ENCODE data around the gene GRB10. TPM values are rescaled to one million over a fixed set of nuclear protein-coding genes. Genes with fewer than 3 reads are reported as not detected.
"Not testable (repeated sequence)": the region's sequence is repeated elsewhere in the genome, so short reads cannot be mapped to it uniquely, and the experiment has no call there.

The GRB10 gene
- total RNA-seq, 2 experiments from 2014 or later, result 5.9 to 8.4 TPM

GRCh38 chr7:50775231-50775630, 7.5 kb downstream of the GRB10 start:
- Mint-ChIP-seq H3K27ac (no peak overlapping the region), H3K36me3 (ENCODE audit: low read depth) (no peaks in the 10 kb centered on the region), H3K4me1 (ENCODE audit: low read depth) (no peaks in the 10 kb centered on the region), H3K4me3 (no peak overlapping the region), H3K9me3 (no peaks in the 10 kb centered on the region), H3K27me3 (peaks cover 10% of the 10 kb centered on the region)
- no peaks in the 10 kb centered on the region for H3K27me3 ChIP-seq (ENCODE audit: control insufficient read depth in 1 of 2, insufficient read depth in 2 of 2, low read length in 2 of 2)
- no peak overlapping the region for H3K4me3 ChIP-seq (ENCODE audit: low read length)
- intact Hi-C loops (cut with DNase I, micrococcal nuclease), result no loop called here
- no peaks in the 10 kb centered on the region for H3K4me1 ChIP-seq (ENCODE audit: insufficient read depth, low read length)
- no peak for TF ChIP-seq CTCF (IDR thresholded peaks at IDR 0.05)
- ATAC-seq (ENCODE audit: poor library complexity) (no peak), DNase-seq (no peak)
- no peaks in the 10 kb centered on the region for H3K9me3 ChIP-seq (ENCODE audit: control insufficient read depth in 1 of 2, insufficient read depth in 1 of 2, low read length in 2 of 2)
- H3K36me3 ChIP-seq (ENCODE audit: insufficient read depth, low read length), result no peaks in the 10 kb centered on the region
- ChIA-PET CTCF (no interaction called here), POLR2A (no interaction called here)
- no peak overlapping the region for H3K27ac ChIP-seq (ENCODE audit: low read depth in 1 of 2, low read length in 2 of 2)

- ChIA-PET CTCF (no interaction called here), POLR2A (no interaction called here)
- Mint-ChIP-seq H3K4me1 (ENCODE audit: low read depth) (no peaks in the 10 kb centered on the region), H3K27ac (no peak overlapping the region), H3K36me3 (ENCODE audit: low read depth) (no peaks in the 10 kb centered on the region), H3K4me3 (no peak overlapping the region), H3K9me3 (no peaks in the 10 kb centered on the region), H3K27me3 (peaks cover 6% of the 10 kb centered on the region)
- Histone ChIP-seq H3K27ac (ENCODE audit: low read depth in 1 of 2, low read length in 2 of 2) (no peak overlapping the region), H3K4me1 (ENCODE audit: insufficient read depth, low read length) (no peaks in the 10 kb centered on the region), H3K9me3 (ENCODE audit: control insufficient read depth in 1 of 2, insufficient read depth in 1 of 2, low read length in 2 of 2) (no peaks in the 10 kb centered on the region), H3K4me3 (ENCODE audit: low read length) (no peak overlapping the region), H3K27me3 (ENCODE audit: control insufficient read depth in 1 of 2, insufficient read depth in 2 of 2, low read length in 2 of 2) (no peaks in the 10 kb centered on the region), H3K36me3 (ENCODE audit: insufficient read depth, low read length) (no peaks in the 10 kb centered on the region)
- TF ChIP-seq CTCF (IDR thresholded peaks at IDR 0.05), result no peak
- no peak for ATAC-seq (ENCODE audit: poor library complexity)
- intact Hi-C loops (cut with DNase I, micrococcal nuclease), result no loop called here
- no peak for DNase-seq
These were observed 8.4 kb downstream of the GRB10 start for GRCh38 chr7:50774319-50774718.

DNA sequence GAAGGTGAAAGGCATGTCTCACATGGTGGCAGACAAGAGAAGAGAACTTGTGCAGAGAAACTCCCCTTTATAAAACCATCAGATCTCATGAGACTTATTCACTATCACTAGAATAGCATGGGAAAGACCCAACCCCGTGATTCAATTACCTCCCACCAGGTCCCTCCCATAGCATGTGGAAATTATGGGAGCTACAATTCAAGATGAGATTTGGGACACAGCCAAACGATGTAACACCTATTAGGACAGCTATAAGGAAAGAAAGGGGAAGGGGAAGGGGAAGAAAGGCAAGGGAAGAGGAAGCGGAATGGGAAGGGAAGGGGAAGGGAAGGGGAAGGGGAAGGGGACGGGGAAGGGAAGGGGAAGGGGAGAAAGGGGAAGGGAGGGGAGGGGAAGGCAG, 9.6 kb downstream of the GRB10 start:
- H3K27ac Mint-ChIP-seq; H3K36me3 Mint-ChIP-seq (ENCODE audit: low read depth); H3K9me3 ChIP-seq (ENCODE audit: control insufficient read depth in 1 of 2, insufficient read depth in 1 of 2, low read length in 2 of 2); H3K27me3 Mint-ChIP-seq; H3K4me3 Mint-ChIP-seq; H3K36me3 ChIP-seq (ENCODE audit: insufficient read depth, low read length); H3K4me3 ChIP-seq (ENCODE audit: low read length); DNase-seq; POLR2A ChIA-PET; ATAC-seq (ENCODE audit: poor library complexity); H3K27ac ChIP-seq (ENCODE audit: low read depth in 1 of 2, low read length in 2 of 2); intact Hi-C loops (cut with DNase I, micrococcal nuclease); H3K4me1 ChIP-seq (ENCODE audit: insufficient read depth, low read length); H3K27me3 ChIP-seq (ENCODE audit: control insufficient read depth in 1 of 2, insufficient read depth in 2 of 2, low read length in 2 of 2); H3K9me3 Mint-ChIP-seq; CTCF ChIA-PET; H3K4me1 Mint-ChIP-seq (ENCODE audit: low read depth): not testable (repeated sequence)

GRCh38 chr7:50771120-50772002, 11.3 kb downstream of the GRB10 start:
- intact Hi-C loops (cut with DNase I, micrococcal nuclease), result no loop called here
- H3K27ac Mint-ChIP-seq, result no peak overlapping the region
- no peak for TF ChIP-seq CTCF (IDR thresholded peaks at IDR 0.05)
- DNase-seq (no peak), ATAC-seq (ENCODE audit: poor library complexity) (no peak)
- Histone ChIP-seq H3K27ac (ENCODE audit: low read depth in 1 of 2, low read length in 2 of 2) (no peak overlapping the region), H3K9me3 (ENCODE audit: control insufficient read depth in 1 of 2, insufficient read depth in 1 of 2, low read length in 2 of 2) (peaks cover 0 to 9% of the 10 kb centered on the region in 2 experiments), H3K4me3 (ENCODE audit: low read length) (no peak overlapping the region), H3K36me3 (ENCODE audit: insufficient read depth, low read length) (no peaks in the 10 kb centered on the region), H3K27me3 (ENCODE audit: control insufficient read depth in 1 of 2, insufficient read depth in 2 of 2, low read length in 2 of 2) (no peaks in the 10 kb centered on the region), H3K4me1 (ENCODE audit: insufficient read depth, low read length) (no peaks in the 10 kb centered on the region)
- CTCF ChIA-PET, result no interaction called here
- no peaks in the 10 kb centered on the region for H3K4me1 Mint-ChIP-seq (ENCODE audit: low read depth)
- no peak overlapping the region for H3K4me3 Mint-ChIP-seq
- H3K36me3 Mint-ChIP-seq (ENCODE audit: low read depth), result no peaks in the 10 kb centered on the region
- peaks cover 6% of the 10 kb centered on the region for H3K27me3 Mint-ChIP-seq
- POLR2A ChIA-PET, result no interaction called here
- no peaks in the 10 kb centered on the region for H3K9me3 Mint-ChIP-seq
